Activated T-cell treated with anti-CD3 and anti-CD28 coated beads for 24 hours (primary cell): ENCODE results near the gene FAM184A.

Experiments
- DNase-seq: peaks from one replicate; pipeline ENCODE4 v3.0.0-alpha.2; 2020; ENCODE audit warnings: low read depth

The FAM184A gene

GRCh38 chr6:119100115-119100514 is 21.7 kb upstream of the FAM184A start:
- DNase-seq = no peak

- peak; percentile 10 for DNase-seq
Measured at GRCh38 chr6:119097815-119098361, 19.4 kb upstream of the FAM184A start.

GRCh38 chr6:119096721-119097565 is 18.5 kb upstream of the FAM184A start:
- DNase-seq = no peak

GRCh38 chr6:119090256-119090655 is 11.8 kb upstream of the FAM184A start:
- no peak for DNase-seq

- DNase-seq = no peak
Measured at GRCh38 chr6:119084784-119085183, 6.3 kb upstream of the FAM184A start.

- DNase-seq = no peak
Measured at GRCh38 chr6:119083007-119083406, 4.5 kb upstream of the FAM184A start.

GRCh38 chr6:119079283-119079809 is 882 bp upstream of the FAM184A start:
- no peak for DNase-seq

GRCh38 chr6:119077643-119078375 is 655 bp downstream of the FAM184A start:
- DNase-seq = peak; percentile 15

- no peak for DNase-seq
Measured at GRCh38 chr6:119077391-119077642, 1.1 kb downstream of the FAM184A start.

GRCh38 chr6:119076576-119077390 is 1.7 kb downstream of the FAM184A start:
- DNase-seq = no peak

- no peak for DNase-seq
Measured at GRCh38 chr6:119076173-119076572, 2.3 kb downstream of the FAM184A start.

- no peak for DNase-seq
Measured at GRCh38 chr6:119075200-119075981, 3.1 kb downstream of the FAM184A start.

GRCh38 chr6:119073307-119074051 is 5.0 kb downstream of the FAM184A start:
- DNase-seq = no peak

GRCh38 chr6:119071576-119071975 is 6.9 kb downstream of the FAM184A start:
- no peak for DNase-seq

GRCh38 chr6:119067091-119067490 is 11.4 kb downstream of the FAM184A start:
- DNase-seq = no peak

GRCh38 chr6:119066517-119066916 is 11.9 kb downstream of the FAM184A start:
- DNase-seq = no peak

- DNase-seq = no peak
Measured at GRCh38 chr6:119065955-119066354, 12.5 kb downstream of the FAM184A start.

GRCh38 chr6:119065382-119065781 is 13.1 kb downstream of the FAM184A start:
- DNase-seq = no peak

GRCh38 chr6:119063491-119063890 is 15.0 kb downstream of the FAM184A start:
- DNase-seq = no peak

- no peak for DNase-seq
Measured at GRCh38 chr6:119061215-119061614, 17.2 kb downstream of the FAM184A start.
